ENCODE measurements around the gene ARHGEF25.
"Not testable (repeated sequence)": the region's sequence is repeated elsewhere in the genome, so short reads cannot be mapped to it uniquely, and the experiment has no call there.

ARHGEF25 gene

DNA sequence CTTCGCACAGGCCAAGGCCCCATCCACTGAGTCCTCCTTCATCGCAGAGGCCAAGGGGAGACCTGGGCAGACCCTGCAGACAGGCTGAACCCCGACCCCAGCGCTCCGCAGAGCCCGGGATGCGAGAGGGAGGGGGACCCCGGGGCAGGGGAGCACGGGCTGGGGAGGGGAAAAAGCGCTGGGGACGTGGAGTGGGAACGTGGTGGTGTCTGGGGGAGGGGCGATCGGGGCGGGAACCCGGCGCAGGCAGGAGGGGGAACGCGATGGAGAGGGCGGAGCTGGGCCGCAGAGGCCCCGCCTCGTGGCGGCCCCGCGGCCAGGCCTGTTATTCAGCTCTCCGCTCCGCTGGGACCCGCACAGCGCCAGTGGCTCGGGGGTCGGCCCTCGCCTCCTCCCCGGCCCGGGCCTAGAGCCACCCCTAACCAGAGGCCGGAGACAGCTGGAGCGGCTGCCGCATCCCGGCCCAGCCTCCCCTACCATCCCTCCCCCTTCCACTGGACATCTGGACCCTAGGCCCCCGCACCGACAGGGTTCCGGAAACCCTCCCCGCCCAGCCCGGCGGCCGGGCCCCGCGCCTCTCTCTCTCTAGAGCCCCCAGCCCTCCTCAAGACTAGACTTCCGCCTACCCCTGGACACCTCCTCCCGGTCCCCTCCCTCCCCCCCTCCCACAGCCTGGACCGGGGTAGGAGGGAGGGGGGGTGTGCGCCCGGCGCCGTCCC, at the start of gene ARHGEF25:
Gene ARHGEF25 (plus strand): TSS at position 328 of the 719 bp plus-strand sequence. CDS start 460 bp downstream, outside the sequence.
- no peak for DNase-seq

- DNase-seq = no peak
Measured at GRCh38 chr12:57563358-57563757, 47.9 kb upstream of the ARHGEF25 start.

DNA sequence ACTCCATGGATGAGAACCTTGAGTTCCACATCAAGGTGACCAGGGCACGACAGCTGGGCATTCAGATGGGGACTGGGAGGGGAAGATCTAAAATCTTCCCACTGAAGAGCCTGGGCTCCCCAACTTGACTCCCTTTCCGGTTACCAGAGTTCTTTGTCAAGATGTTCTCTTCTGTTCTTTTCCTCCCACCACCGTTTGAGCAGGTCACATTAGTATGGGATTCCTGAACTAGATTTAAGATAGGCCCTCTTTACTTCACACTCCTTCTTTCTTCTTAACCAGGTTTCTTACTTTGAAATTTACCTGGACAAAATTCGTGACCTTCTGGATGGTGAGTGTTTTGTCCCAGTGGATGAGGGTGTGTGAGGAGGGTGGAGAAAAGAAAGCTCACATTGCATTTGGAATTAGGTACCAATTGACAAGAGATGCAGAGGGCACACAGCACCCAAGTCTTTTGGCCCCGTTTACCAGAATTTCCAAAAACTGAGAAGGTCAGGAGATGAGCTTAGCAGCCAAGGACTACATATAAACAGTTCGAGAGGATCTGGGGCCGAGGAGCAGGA, 47.0 kb upstream of the ARHGEF25 start:
- no peak for DNase-seq

DNA sequence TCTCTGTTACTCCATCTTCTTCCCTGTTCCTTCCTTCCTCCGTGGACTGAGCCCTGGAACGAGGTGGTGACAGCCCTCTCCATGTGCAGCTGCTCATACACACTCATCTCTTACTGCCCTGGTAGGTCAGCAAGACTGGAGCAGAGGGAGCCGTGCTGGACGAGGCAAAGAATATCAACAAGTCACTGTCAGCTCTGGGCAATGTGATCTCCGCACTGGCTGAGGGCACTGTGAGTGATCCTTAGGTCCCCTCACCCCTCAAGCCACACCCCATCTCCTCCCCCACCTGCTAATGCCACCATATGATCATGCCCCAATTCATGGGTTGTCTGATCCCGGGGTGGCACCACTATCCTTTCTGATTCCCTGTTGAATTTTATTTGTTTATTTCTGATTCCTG, 42.4 kb upstream of the ARHGEF25 start:
- DNase-seq = no peak

GRCh38 chr12:57569858-57570257, 41.4 kb upstream of the ARHGEF25 start:
- no peak for DNase-seq

GRCh38 chr12:57570438-57570837, 40.8 kb upstream of the ARHGEF25 start:
- DNase-seq = not testable (repeated sequence)

DNA sequence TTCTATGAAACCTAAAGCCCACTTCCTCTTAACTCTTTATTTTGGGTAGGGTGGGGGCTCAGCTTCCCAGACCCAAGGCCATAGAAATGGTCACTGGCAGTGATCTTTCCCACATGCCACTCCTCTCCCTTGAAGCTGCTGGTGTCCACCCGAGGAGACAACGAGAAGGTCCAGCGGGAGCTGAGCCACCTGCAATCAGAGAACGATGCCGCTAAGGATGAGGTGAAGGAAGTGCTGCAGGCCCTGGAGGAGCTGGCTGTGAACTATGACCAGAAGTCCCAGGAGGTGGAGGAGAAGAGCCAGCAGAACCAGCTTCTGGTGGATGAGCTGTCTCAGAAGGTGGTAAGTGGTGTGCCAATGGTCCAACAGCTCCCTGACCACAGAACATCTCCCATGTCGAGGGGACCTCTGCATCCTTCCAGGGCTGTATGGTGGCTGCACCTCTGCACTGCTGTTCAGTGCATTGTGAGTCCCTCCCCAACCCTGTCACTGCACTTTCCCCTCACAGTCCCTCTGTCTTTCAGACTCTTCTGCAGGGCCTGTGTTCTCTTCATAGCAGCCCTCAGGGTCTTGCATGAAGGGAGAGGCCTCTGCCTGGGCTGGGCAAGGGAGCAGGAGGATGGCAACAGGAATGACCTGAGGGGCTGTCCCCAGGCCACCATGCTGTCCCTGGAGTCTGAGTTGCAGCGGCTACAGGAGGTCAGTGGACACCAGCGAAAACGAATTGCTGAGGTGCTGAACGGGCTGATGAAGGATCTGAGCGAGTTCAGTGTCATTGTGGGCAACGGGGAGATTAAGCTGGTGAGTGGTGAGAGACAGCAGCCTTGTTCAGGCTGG, 39.1 kb upstream of the ARHGEF25 start:
- DNase-seq = no peak

DNA sequence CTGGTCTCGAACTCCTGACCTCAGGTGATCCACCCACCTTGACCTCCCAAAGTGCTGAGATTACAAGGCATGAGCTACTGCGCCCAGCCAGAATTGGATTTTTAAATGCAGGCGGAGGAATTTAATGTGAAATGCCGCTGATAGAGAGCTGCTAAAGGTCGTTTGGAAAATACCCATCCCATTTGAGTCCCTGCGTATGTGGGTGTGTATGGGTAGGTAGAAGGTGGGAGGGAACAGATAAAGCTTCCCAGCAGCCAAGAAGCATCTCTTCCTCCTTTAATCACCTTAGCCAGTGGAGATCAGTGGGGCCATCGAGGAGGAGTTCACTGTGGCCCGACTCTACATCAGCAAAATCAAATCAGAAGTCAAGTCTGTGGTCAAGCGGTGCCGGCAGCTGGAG, 36.4 kb upstream of the ARHGEF25 start:
- no peak for DNase-seq

DNA sequence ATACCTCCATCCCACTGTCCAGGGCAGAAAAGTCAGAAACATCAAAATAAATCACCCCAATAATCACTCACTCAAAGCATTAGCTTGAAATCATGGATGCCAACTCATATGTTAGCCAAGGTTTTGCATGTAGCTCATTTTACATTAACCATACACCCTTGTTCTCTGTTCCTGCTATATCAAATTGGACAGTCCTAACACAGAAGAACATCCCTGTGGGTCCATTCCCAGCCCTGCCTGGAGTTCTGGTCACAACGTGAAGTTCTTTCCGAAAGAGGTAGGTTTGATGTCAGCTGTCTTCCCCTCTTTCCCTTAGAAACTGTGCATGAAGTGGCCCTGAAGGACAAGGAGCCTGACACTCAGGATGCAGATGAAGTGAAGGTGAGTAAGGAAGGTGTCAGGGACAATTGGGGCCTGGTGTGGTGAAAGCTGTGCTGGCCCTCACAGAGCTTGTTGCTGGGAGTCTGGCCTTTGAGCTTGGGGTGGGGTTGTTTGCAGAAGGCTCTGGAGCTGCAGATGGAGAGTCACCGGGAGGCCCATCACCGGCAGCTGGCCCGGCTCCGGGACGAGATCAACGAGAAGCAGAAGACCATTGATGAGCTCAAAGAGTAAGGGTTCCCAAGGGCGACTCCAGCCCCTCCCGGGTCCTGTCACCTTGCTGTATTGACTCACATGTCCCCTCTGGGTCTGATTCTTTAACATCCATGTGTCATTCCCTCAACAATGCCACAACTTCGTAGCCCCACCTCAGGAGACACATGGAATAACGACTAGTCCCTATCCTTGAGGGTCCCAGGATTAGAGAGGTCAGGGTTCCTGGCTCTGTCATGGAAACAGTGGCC, 35.2 kb upstream of the ARHGEF25 start:
- DNase-seq = no peak

DNA sequence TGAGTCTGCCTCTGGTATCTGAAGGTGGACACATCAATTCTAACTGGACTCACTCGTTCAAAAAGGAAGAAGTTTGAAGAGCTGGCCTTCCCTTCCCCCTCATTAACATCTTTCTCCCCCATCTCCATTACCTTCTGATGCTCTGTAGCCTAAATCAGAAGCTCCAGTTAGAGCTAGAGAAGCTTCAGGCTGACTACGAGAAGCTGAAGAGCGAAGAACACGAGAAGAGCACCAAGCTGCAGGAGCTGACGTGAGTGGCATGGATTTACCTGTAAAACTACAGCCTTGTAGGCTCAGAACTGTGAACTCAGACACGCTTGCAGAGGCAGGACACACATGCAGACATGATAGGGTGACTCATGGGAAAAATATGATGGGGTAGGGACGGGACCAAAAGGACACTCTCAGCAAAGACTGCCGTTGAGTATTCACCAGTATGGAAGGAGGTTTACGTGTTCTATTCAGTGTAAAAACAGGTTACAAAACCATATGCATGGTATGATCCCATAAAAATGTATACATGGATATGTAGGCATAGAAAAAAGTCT, 34.5 kb upstream of the ARHGEF25 start:
- no peak for DNase-seq

DNA sequence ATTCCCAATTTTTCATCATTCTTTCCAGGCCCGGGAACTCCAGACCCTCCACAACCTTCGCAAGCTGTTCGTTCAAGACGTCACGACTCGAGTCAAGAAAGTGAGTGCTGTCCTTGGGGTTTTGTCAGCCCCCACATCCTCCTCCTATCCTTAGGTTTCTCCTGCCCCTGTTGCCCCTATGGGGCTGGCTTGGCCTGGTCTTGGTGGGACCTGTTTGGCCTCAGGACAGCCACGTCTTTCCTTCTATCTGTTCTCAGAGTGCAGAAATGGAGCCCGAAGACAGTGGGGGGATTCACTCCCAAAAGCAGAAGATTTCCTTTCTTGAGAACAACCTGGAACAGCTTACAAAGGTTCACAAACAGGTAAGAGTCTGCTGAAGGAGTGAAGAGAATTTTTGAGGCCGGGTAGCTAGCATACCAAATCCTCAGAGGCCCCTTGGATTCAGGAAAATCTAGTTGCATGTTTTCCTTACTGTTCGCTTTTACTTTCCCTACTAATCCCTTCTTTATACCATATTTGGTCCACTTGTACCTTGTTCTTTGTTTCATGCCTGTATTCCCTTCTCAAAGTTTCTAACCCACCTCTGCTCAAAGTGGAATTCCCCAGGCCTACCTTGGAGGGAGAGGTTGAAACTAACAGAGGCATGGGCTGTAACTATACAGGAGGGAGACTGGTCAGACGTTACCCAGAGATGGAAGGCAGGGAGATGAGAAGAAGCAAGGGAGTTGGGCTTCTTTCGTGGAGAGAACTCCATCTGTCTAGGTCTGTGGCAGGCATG, 33.1 kb upstream of the ARHGEF25 start:
- no peak for DNase-seq

GRCh38 chr12:57579011-57579410, 32.2 kb upstream of the ARHGEF25 start:
- no peak for DNase-seq

- DNase-seq = no peak
Measured at GRCh38 chr12:57579677-57580465, 31.4 kb upstream of the ARHGEF25 start.

DNA sequence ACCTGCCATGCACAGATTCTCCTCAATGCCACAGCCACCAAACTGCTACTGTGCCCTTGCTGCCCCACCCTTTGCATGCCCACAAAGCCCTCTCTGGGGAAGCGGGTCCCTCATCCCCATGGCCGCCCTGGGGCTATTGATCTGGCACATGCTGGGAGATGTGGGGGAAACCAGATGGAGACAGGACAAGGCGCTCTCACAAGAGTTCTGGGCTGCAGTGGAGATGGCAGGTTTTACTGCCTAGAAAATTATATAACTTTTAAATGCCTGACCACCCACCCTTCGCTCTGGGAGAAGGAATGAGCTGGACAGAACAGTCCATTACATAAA, 30.8 kb upstream of the ARHGEF25 start:
- no peak for DNase-seq

- DNase-seq = no peak
Measured at GRCh38 chr12:57581802-57582201, 29.4 kb upstream of the ARHGEF25 start.

GRCh38 chr12:57582440-57582839, 28.8 kb upstream of the ARHGEF25 start:
- no peak for DNase-seq

DNA sequence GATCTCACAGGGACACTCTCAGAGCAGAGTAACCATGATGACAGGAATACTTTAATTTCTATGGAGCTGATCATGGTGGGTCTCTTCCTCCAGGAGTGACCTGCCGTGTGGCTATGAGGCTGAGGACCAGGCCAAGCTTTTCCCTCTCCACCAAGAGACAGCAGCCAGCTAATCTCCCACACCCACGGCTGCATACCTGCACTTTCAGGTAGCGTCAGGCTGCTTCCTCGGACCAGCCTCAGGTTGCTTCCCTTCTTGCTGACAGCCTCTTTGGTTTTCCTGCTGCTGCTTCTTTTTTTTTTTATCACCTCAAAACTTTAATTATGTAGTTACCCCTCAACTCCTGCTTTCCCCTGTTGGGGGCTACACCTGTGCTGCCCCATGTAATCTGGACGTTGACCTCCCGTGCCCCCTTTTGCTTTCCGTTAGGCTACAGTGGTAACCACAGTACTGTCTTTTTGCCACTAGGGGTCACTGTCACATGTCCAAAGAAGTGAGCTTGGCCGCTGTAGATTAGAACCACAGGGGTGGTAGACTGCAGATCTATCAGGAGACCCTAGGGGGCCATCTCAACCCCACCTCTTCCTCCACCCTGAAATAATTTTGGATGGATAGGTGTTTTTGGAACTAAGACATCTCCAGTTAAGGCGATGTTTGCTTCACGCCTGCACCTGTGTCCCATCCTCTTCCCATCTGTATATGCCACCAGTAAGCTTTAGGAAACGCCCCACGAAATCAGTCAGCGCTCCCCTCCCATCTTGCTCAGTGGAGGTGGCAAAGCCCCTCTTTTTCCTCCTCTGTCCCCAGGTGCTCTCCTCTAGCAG, 28.0 kb upstream of the ARHGEF25 start:
- DNase-seq = peak; percentile 71

GRCh38 chr12:57584050-57584449, 27.2 kb upstream of the ARHGEF25 start:
- DNase-seq = no peak

- no peak for DNase-seq
Measured at GRCh38 chr12:57584690-57585089, 26.5 kb upstream of the ARHGEF25 start.

GRCh38 chr12:57585156-57585555, 26.1 kb upstream of the ARHGEF25 start:
- DNase-seq = no peak
